ENCODE data around the gene KCNQ5. TPM values are rescaled to one million over a fixed set of nuclear protein-coding genes. Genes with fewer than 3 reads are reported as not detected.
A peak's percentile ranks its signal among the peaks of the same experiment; 100 is the strongest.

KCNQ5 gene
- total RNA-seq, 1 experiment from 2014 or later, result 0.07 TPM

- Mint-ChIP-seq H3K27me3 (ENCODE audit: low read depth) (peaks cover 3% of the 10 kb centered on the region), H3K4me3 (no peak overlapping the region), H3K36me3 (ENCODE audit: insufficient read depth in 1 of 3, low read depth in 3 of 3) (no peaks in the 10 kb centered on the region; a peak in 1 of 7 replicates), H3K4me1 (no peaks in the 10 kb centered on the region), H3K9me3 (peaks cover 0 to 2% of the 10 kb centered on the region in 2 experiments; a peak in 1 of 5 replicates), H3K27ac (peak overlapping the region in 1 of 3 experiments; percentile 27; a peak in 1 of 7 replicates)
- H2BK12ac ChIP-seq (ENCODE audit: insufficient read length, low read depth, low read length), result no peak overlapping the region
- no peak overlapping the region for H2AK5ac ChIP-seq (ENCODE audit: insufficient read length, low read length)
- H4K20me1 ChIP-seq (ENCODE audit: control insufficient read depth, insufficient read depth, insufficient read length), result no peaks in the 10 kb centered on the region
- no peak overlapping the region for H2BK120ac ChIP-seq (ENCODE audit: low read depth, low read length, poor library complexity, severe bottlenecking)
- no peak overlapping the region for H3K4me2 ChIP-seq (ENCODE audit: insufficient read depth, insufficient read length, low read length)
- no peak overlapping the region for H4K5ac ChIP-seq (ENCODE audit: insufficient read length, low read depth, low read length)
- no peak overlapping the region for H3K4ac ChIP-seq (ENCODE audit: low read depth, low read length)
- H3K27me3 ChIP-seq (ENCODE audit: insufficient read depth, low read length), result no peaks in the 10 kb centered on the region
- no peak for DNase-seq
- no peak overlapping the region for H3K9ac ChIP-seq (ENCODE audit: extremely low read depth, insufficient read length, low read length)
- H3K27ac ChIP-seq (ENCODE audit: insufficient read length, low read depth, low read length), result no peak overlapping the region
- peaks cover 2% of the 10 kb centered on the region for H3K23me2 ChIP-seq (ENCODE audit: insufficient read length, low read depth, low read length, poor library complexity, severe bottlenecking)
- H3K9me3 ChIP-seq (ENCODE audit: control insufficient read depth, low read depth, low read length), result no peaks in the 10 kb centered on the region
- no peak overlapping the region for H2BK5ac ChIP-seq (ENCODE audit: insufficient read length, low read length)
- H3K4me1 ChIP-seq (ENCODE audit: insufficient read depth, low read length), result no peaks in the 10 kb centered on the region
- no peak overlapping the region for H2BK15ac ChIP-seq (ENCODE audit: low read depth, low read length)
- H3K79me2 ChIP-seq (ENCODE audit: insufficient read depth, low read length), result no peaks in the 10 kb centered on the region
- no peak overlapping the region for H2BK20ac ChIP-seq (ENCODE audit: low read depth, low read length, poor library complexity, severe bottlenecking)
- no peak overlapping the region for H3K14ac ChIP-seq (ENCODE audit: insufficient read depth, low read length)
- no peak for TF ChIP-seq CTCF (conservative IDR thresholded peaks at IDR 0.05)
- WGBS (ENCODE audit: extremely low coverage, insufficient read length, low lambda C conversion rate), result no CpG with 5 or more reads among the region's 2 CpGs
- H2AFZ ChIP-seq (ENCODE audit: low read length), result no peak overlapping the region
- no peak overlapping the region for H4K91ac ChIP-seq (ENCODE audit: insufficient read length, low read depth, low read length)
- no peak overlapping the region for H3T11ph ChIP-seq (ENCODE audit: low read length)
- H3K23ac ChIP-seq (ENCODE audit: insufficient read length, low read depth, low read length), result no peak overlapping the region
- H4K8ac ChIP-seq (replicated peaks; ENCODE audit: insufficient read length, low read depth, low read length), result no peak overlapping the region
- no peak overlapping the region for H3K18ac ChIP-seq (ENCODE audit: insufficient read length, low read depth, low read length)
- no peak overlapping the region for H3K56ac ChIP-seq (ENCODE audit: insufficient read length, low read depth, low read length)
- H3K79me1 ChIP-seq (ENCODE audit: insufficient read depth, low read depth, low read length, poor library complexity, severe bottlenecking), result no peaks in the 10 kb centered on the region
Observed at GRCh38 chr6:73152966-73153757, 531.3 kb downstream of the KCNQ5 start.

All from H9 (cell line).